ENCODE measurements around the gene PRSS36. TPM values are rescaled to one million over a fixed set of nuclear protein-coding genes. Genes with fewer than 3 reads are reported as not detected.
"Not testable (repeated sequence)": the region's sequence is repeated elsewhere in the genome, so short reads cannot be mapped to it uniquely, and the experiment has no call there.

Gene PRSS36
- total RNA-seq, 1 experiment from 2014 or later, result 0.66 TPM

GRCh38 chr16:31141489-31142108, 8.3 kb downstream of the PRSS36 start:
- H2BK120ac ChIP-seq (ENCODE audit: low read depth, low read length, poor library complexity, severe bottlenecking), result no peak overlapping the region
- peak overlapping the region; percentile 68 to 92 (median 86); a peak in 5 of 7 replicates for H3K27ac Mint-ChIP-seq

GRCh38 chr16:31141071-31141469, 8.8 kb downstream of the PRSS36 start:
- H3K4me1 Mint-ChIP-seq, result peaks cover 27 to 45% of the 10 kb centered on the region in 2 experiments
- H3K9me3 Mint-ChIP-seq; H2BK5ac ChIP-seq (ENCODE audit: insufficient read length, low read length); H2BK15ac ChIP-seq (ENCODE audit: low read depth, low read length); H3K79me1 ChIP-seq (ENCODE audit: insufficient read depth, low read depth, low read length, poor library complexity, severe bottlenecking); H4K5ac ChIP-seq (ENCODE audit: insufficient read length, low read depth, low read length); H3K27ac Mint-ChIP-seq; H2BK12ac ChIP-seq (ENCODE audit: insufficient read length, low read depth, low read length); H3K18ac ChIP-seq (ENCODE audit: insufficient read length, low read depth, low read length); H3K23ac ChIP-seq (ENCODE audit: insufficient read length, low read depth, low read length); H3K4ac ChIP-seq (ENCODE audit: low read depth, low read length); H4K8ac ChIP-seq (replicated peaks; ENCODE audit: insufficient read length, low read depth, low read length); H3K79me2 ChIP-seq (ENCODE audit: insufficient read depth, low read length); H4K20me1 ChIP-seq (ENCODE audit: control insufficient read depth, insufficient read depth, insufficient read length); H3K27me3 ChIP-seq (ENCODE audit: insufficient read depth, low read length); H3K27ac ChIP-seq (ENCODE audit: insufficient read length, low read depth, low read length); H3K36me3 Mint-ChIP-seq (ENCODE audit: insufficient read depth in 1 of 3, low read depth in 3 of 3); H2AFZ ChIP-seq (ENCODE audit: low read length); H2AK5ac ChIP-seq (ENCODE audit: insufficient read length, low read length); H3K56ac ChIP-seq (ENCODE audit: insufficient read length, low read depth, low read length); H3K14ac ChIP-seq (ENCODE audit: insufficient read depth, low read length); H3K9me3 ChIP-seq (ENCODE audit: control insufficient read depth, low read depth, low read length); H3K9ac ChIP-seq (ENCODE audit: extremely low read depth, insufficient read length, low read length); DNase-seq; H2BK20ac ChIP-seq (ENCODE audit: low read depth, low read length, poor library complexity, severe bottlenecking); H3K4me2 ChIP-seq (ENCODE audit: insufficient read depth, insufficient read length, low read length); H3K23me2 ChIP-seq (ENCODE audit: insufficient read length, low read depth, low read length, poor library complexity, severe bottlenecking); H3T11ph ChIP-seq (ENCODE audit: low read length); H3K4me1 ChIP-seq (ENCODE audit: insufficient read depth, low read length); H2BK120ac ChIP-seq (ENCODE audit: low read depth, low read length, poor library complexity, severe bottlenecking): not testable (repeated sequence)
- peaks cover 25% of the 10 kb centered on the region for H3K27me3 Mint-ChIP-seq (ENCODE audit: low read depth)
- H3K4me3 Mint-ChIP-seq, result peak overlapping the region in 1 of 2 experiments; percentile 53; a peak in 2 of 5 replicates
- H4K91ac ChIP-seq (ENCODE audit: insufficient read length, low read depth, low read length), result peak overlapping the region; percentile 36
- no CpG with 5 or more reads among the region's 9 CpGs for WGBS (ENCODE audit: extremely low coverage, insufficient read length, low lambda C conversion rate)

More at GRCh38 chr16:31141489-31142108, 8.3 kb downstream of the PRSS36 start:
- no peak for TF ChIP-seq CTCF (conservative IDR thresholded peaks at IDR 0.05)
- Histone ChIP-seq H3K79me1 (ENCODE audit: insufficient read depth, low read depth, low read length, poor library complexity, severe bottlenecking) (no peaks in the 10 kb centered on the region), H2BK20ac (ENCODE audit: low read depth, low read length, poor library complexity, severe bottlenecking) (no peak overlapping the region), H4K5ac (ENCODE audit: insufficient read length, low read depth, low read length) (no peak overlapping the region), H2BK5ac (ENCODE audit: insufficient read length, low read length) (no peak overlapping the region), H2BK12ac (ENCODE audit: insufficient read length, low read depth, low read length) (no peak overlapping the region), H4K91ac (ENCODE audit: insufficient read length, low read depth, low read length) (no peak overlapping the region), H3K23me2 (ENCODE audit: insufficient read length, low read depth, low read length, poor library complexity, severe bottlenecking) (no peaks in the 10 kb centered on the region), H3K4me2 (ENCODE audit: insufficient read depth, insufficient read length, low read length) (peak overlapping the region; percentile 54), H3K23ac (ENCODE audit: insufficient read length, low read depth, low read length) (no peak overlapping the region), H2AFZ (ENCODE audit: low read length) (no peak overlapping the region), H3K14ac (ENCODE audit: insufficient read depth, low read length) (no peak overlapping the region; the same call in 1 of the 2 replicates), H2BK15ac (ENCODE audit: low read depth, low read length) (no peak overlapping the region), H3K56ac (ENCODE audit: insufficient read length, low read depth, low read length) (no peak overlapping the region), H4K8ac (replicated peaks; ENCODE audit: insufficient read length, low read depth, low read length) (no peak overlapping the region), H3K27ac (ENCODE audit: insufficient read length, low read depth, low read length) (no peak overlapping the region), H3K9ac (ENCODE audit: extremely low read depth, insufficient read length, low read length) (no peak overlapping the region), H3K79me2 (ENCODE audit: insufficient read depth, low read length) (no peaks in the 10 kb centered on the region), H3K18ac (ENCODE audit: insufficient read length, low read depth, low read length) (no peak overlapping the region), H3K9me3 (ENCODE audit: control insufficient read depth, low read depth, low read length) (no peaks in the 10 kb centered on the region), H3K4ac (ENCODE audit: low read depth, low read length) (no peak overlapping the region), H4K20me1 (ENCODE audit: control insufficient read depth, insufficient read depth, insufficient read length) (no peaks in the 10 kb centered on the region), H2AK5ac (ENCODE audit: insufficient read length, low read length) (no peak overlapping the region), H3K27me3 (ENCODE audit: insufficient read depth, low read length) (no peaks in the 10 kb centered on the region; the same call in 1 of the 2 replicates), H3T11ph (ENCODE audit: low read length) (no peak overlapping the region), H3K4me1 (ENCODE audit: insufficient read depth, low read length) (peaks cover 4% of the 10 kb centered on the region)
- H3K36me3 Mint-ChIP-seq (ENCODE audit: insufficient read depth in 1 of 3, low read depth in 3 of 3), result no peaks in the 10 kb centered on the region
- no CpG with 5 or more reads among the region's 10 CpGs for WGBS (ENCODE audit: extremely low coverage, insufficient read length, low lambda C conversion rate)
- H3K4me3 Mint-ChIP-seq, result peak overlapping the region; percentile 54 to 76
- peaks cover 30% of the 10 kb centered on the region for H3K27me3 Mint-ChIP-seq (ENCODE audit: low read depth)
- DNase-seq, result peak; percentile 54
- H3K4me1 Mint-ChIP-seq, result peaks cover 26 to 41% of the 10 kb centered on the region in 2 experiments
- H3K9me3 Mint-ChIP-seq, result no peaks in the 10 kb centered on the region

All from H9 (cell line).